Heart right ventricle (tissue), 16 donors: Measurements from ENCODE around the gene ATG10. TPM values are rescaled to one million over a fixed set of nuclear protein-coding genes. Genes with fewer than 3 reads are reported as not detected.

Experiments
- ATAC-seq, 8 donors: fragments of 200-7000 bp; cut with Tn5 transposase; one replicate each; pipeline ENCODE4 v1.9.1; 2020; ENCODE audit warnings: mild to moderate bottlenecking in 8 of 8, moderate library complexity in 8 of 8, moderate number of reproducible peaks in 1 of 8
- DNase-seq, 2 donors: peaks; one replicate each; pipeline ENCODE4 v3.0.0-alpha.2; 2020
- H3K27ac ChIP-seq, 10 donors: fragments of 200-600 bp; sonication (generic) in 2 of 10; one replicate each; pipeline versions ENCODE4 v1.5.0 to v1.8.0; 2020 to 2022; ENCODE audit warnings: mild to moderate bottlenecking in 3 of 10
- H3K27me3 ChIP-seq, 7 donors: fragments of 200-600 bp; one replicate each; pipeline ENCODE4 v1.8.0; 2021 to 2022; ENCODE audit warnings: mild to moderate bottlenecking in 2 of 7
- H3K36me3 ChIP-seq, 9 donors: fragments of 200-600 bp; sonication (generic) in 1 of 9; one replicate each; pipeline versions ENCODE4 v1.5.0 to v1.8.0; 2020 to 2022; ENCODE audit warnings: mild to moderate bottlenecking in 2 of 9
- H3K4me1 ChIP-seq, 9 donors: fragments of 200-600 bp; sonication (generic) in 1 of 9; one replicate each; pipeline versions ENCODE4 v1.5.0 to v1.8.0; 2020 to 2022; ENCODE audit warnings: mild to moderate bottlenecking in 4 of 9
- H3K4me3 ChIP-seq, 10 donors: fragments of 200-600 bp; sonication (generic) in 2 of 10; one replicate each; pipeline versions ENCODE4 v1.5.0 to v1.8.0; 2020 to 2022; ENCODE audit warnings: mild to moderate bottlenecking in 7 of 10, moderate library complexity in 2 of 10
- H3K9me3 ChIP-seq, 11 donors: fragments of 200-600 bp in 10 of 11; sonication (generic) in 2 of 11; one replicate each; pipeline versions ENCODE4 v1.5.0 to v1.8.0; 2013 to 2022; ENCODE audit warnings: mild to moderate bottlenecking in 2 of 11, control low read depth in 1 of 11, moderate library complexity in 1 of 11
- WGBS, 2 donors: extraction: QIAGEN DNeasy Blood & Tissue Kit; methylation state at CpG; one replicate each; pipeline ENCODE4 v1.1.7; 2013; ENCODE audit warnings: inconsistent platforms in 1 of 2; 5-methylcytosine and 5-hydroxymethylcytosine counted together
- intact Hi-C, 10 donors: fragments of 100-400 bp; cut with DNase I; formaldehyde crosslinking; loops; one replicate each; pipeline versions ENCODE4 v1.11.1 to v1.14.2; 2022
- polyA plus RNA-seq, 2 donors: library from polyadenylated mRNA; stranded (reverse); fragments of 200-250 nt; gene quantifications; one replicate each; pipeline ENCODE4 v1.2.3, GENCODE V29; 2013
- total RNA-seq, 10 donors: library from RNA; stranded (reverse); fragmentation: NEBNext Ultra II Directional in 3 of 10; extraction: Animal tissue kit (Norgen Biotek cat#: 25700) in 3 of 10; gene quantifications; one replicate each; pipeline versions ENCODE4 v1.2.1 to v1.2.4, GENCODE V29; 2021 to 2023
- TF ChIP-seq, protein P1 (sequence below), 9 donors: fragments of 200-600 bp; sonication (generic) in 2 of 9; IDR thresholded peaks; one replicate each; pipeline versions ENCODE4 v1.5.0 to v1.8.0; 2021 to 2022; ENCODE audit warnings: antibody characterized with exemption in 9 of 9, mild to moderate bottlenecking in 5 of 9, moderate library complexity in 1 of 9
- donor health status: Arrhythmogenic right ventricular cardiomyopathy.
- donor health status: ischemic (EF 13 %, LVEDD 7.1; RV severe dilation, severe dysfunction).
- donor health status: healthy with polysubstance abuse.
- donor health status: DM: no; HTN: yes; CAD: no.
- donor health status: DM: no; HTN: no; CAD: no.
- donor health status: ischemic (EF 25% LVEDD 6.9; RV normal size, moderate dysfunction).
- donor health status: ischemic (EF 25% LVEDD 5.7; RV mildly dilated, moderate dysfunction).
- donor health status: healthy.
- donor health status: DM: yes; HTN: yes; CAD: no.
- donor health status: Ischemic cardiomyopathy.
- donor health status: ischemic (EF 35%, LVEDD 5.7; RV mildly dilated, moderate dysfunction).
- donor health status: nonischemic (EF 11% LVEDD 7.7; RV severe dilation, severe dysfunction).
- donor health status: DM: yes; HTN: yes; CAD: no.
- donor health status: PGD.
- donor health status: ischemic (EF 29% LVEDD 5.4; RV normal size, mild dysfunction).
- donor health status: nonischemic (EF 23%, LVEDD 6.1; RV moderate dilation, normal function).

ATG10 gene
- total and polyA plus RNA-seq, 12 donors: 4.6 to 8.0 (median 6.3) TPM

DNA sequence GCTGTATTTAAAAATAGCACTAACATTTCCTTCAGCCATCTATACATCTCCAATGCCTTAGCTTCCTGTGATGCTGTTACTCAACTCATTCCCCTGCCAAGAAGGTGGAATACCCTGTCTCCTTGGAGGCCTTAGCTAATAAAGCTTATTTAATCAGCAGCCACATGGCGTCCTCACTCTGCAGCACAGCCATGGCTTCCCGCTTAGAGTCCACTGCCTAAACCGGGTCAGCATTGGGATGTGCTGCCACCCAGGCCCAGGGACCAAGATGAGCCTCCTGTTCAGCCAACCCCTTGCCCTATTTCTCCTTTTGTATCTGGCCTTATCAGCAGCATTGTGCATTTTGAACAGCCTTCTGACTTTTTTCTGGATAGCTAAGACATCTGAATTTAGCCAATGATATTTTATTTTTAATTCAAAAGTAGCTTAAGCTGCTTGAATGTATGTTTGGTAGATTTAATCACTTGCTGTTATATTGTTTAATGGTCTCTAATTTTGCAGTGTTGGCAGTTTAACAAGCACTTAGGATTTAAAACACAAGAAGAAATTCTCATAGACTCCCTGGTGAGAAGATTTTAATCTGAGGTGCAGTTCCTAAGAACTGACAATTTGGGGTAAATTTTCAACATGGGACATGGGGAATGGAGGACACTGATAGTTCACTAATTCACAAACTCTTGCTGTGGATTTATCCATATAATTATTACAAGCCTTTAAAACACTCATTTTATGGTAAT is 193.3 kb downstream of the ATG10 start:
- ATAC-seq (peak in 7 of 8 donors; percentile 44 to 71 (median 68)), DNase-seq (no peak)
- H3K36me3 ChIP-seq: no peaks in the 10 kb centered on the region
- no peak overlapping the region for H3K4me3 ChIP-seq
- no peaks in the 10 kb centered on the region for H3K9me3 ChIP-seq
- intact Hi-C loops: loop anchor here (2.0 to 10.0 kb wide), 13 partner anchors 58 to 740 kb away; partner anchors contain the start of genes ATG10 (in 2 of the 10) and SSBP2 (in 2 of the 10)
- H3K27me3 ChIP-seq: no peaks in the 10 kb centered on the region
- WGBS, 2 donors: 56 to 65% methylated on average over 3 of the region's 3 CpGs
- peak overlapping the region in 7 of 10 donors; percentile 7 to 59 (median 37) for H3K27ac ChIP-seq
- peaks cover 0 to 33% (median 12%) of the 10 kb centered on the region in 9 donors for H3K4me1 ChIP-seq
- TF ChIP-seq, protein P1, sequence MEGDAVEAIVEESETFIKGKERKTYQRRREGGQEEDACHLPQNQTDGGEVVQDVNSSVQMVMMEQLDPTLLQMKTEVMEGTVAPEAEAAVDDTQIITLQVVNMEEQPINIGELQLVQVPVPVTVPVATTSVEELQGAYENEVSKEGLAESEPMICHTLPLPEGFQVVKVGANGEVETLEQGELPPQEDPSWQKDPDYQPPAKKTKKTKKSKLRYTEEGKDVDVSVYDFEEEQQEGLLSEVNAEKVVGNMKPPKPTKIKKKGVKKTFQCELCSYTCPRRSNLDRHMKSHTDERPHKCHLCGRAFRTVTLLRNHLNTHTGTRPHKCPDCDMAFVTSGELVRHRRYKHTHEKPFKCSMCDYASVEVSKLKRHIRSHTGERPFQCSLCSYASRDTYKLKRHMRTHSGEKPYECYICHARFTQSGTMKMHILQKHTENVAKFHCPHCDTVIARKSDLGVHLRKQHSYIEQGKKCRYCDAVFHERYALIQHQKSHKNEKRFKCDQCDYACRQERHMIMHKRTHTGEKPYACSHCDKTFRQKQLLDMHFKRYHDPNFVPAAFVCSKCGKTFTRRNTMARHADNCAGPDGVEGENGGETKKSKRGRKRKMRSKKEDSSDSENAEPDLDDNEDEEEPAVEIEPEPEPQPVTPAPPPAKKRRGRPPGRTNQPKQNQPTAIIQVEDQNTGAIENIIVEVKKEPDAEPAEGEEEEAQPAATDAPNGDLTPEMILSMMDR (IDR thresholded peaks at IDR 0.05): no peak

DNA sequence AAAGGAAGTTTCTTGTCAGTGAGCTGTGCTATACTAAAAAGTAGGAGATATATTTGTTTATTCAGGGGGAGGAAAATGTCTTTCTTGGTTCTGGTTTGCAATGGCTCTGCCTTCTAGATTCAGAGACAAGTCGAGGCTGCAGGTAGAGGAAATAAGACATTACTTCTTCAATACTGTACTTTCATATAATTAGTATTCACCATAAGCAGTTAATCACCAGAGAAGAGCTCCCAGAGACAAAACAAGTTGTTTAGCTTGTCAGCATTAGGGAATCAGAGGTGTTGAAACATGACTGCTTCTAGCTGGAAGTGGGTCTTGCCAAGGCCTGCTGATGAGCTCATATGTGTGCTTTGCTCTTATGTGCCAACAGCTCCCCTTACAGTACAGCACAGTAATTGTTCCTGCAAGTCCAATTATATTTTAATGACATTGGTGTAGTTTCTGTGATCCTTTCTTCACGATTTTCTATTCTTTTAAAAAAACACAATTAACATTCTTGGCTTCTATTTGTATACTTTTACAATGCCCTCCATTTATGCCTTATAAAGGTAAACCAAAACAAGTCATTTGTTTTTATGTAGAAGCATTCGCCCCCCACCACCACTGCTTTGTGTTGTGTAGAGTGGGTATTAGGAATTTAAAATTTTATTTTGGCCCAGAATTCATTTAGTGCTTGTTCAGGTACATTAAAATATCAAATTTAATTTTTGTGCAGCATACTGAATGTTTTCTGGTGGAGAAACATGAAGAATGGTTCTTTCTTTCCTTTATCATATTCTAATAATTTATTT is 194.1 kb downstream of the ATG10 start:
- 46 to 49% methylated on average over 3 of the region's 3 CpGs for WGBS, 2 donors
- no peaks in the 10 kb centered on the region for H3K36me3 ChIP-seq

DNA sequence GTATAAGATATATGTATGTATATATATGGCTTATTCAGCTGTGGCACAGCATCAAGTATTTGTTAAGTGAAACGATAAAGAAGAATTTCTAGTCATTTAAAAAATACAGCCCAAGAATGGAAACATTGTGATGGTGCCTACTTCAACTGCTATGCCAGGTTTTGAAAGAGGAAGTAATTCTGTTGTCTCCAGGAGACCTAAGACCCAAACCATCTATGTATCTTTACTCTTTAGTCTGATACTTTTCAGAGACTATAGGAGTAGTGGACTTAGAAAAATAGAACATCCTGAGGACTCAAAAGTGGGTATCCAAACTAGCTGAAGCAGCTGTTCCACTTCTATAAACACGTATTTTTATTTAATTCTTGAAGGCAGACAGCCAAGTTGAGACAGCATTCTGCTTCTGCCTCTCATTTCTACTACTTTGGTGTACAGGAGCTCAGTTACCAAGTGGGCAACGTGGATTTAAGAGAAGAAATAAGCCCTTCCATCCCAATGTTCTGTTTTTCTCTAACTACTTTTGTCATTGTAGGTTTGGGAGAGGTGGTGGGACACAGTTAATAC is 195.6 kb downstream of the ATG10 start:
- no peak for DNase-seq
- H3K36me3 ChIP-seq: no peaks in the 10 kb centered on the region
- no peaks in the 10 kb centered on the region for H3K9me3 ChIP-seq
- no peaks in the 10 kb centered on the region for H3K27me3 ChIP-seq
- TF ChIP-seq, protein P1 (IDR thresholded peaks at IDR 0.05): no peak
- no peak overlapping the region for H3K4me3 ChIP-seq
- peaks cover 0 to 33% (median 12%) of the 10 kb centered on the region in 9 donors for H3K4me1 ChIP-seq
- intact Hi-C loops: loop anchor here (2.0 to 10.0 kb wide), 14 partner anchors 60 to 743 kb away; partner anchors contain the start of genes ATG10 (in 2 of the 10) and SSBP2 (in 2 of the 10)
- ATAC-seq: no peak
- WGBS, 2 donors: 71 to 75% methylated on average over 3 of the region's 3 CpGs
- H3K27ac ChIP-seq: no peak overlapping the region

More for the DNA sequence above, 194.1 kb downstream of the ATG10 start:
- DNase-seq (peak; percentile 38 to 77), ATAC-seq (peak; percentile 97 to 100 (median 99))
- Histone ChIP-seq H3K27me3 (no peaks in the 10 kb centered on the region), H3K27ac (peak overlapping the region in 6 of 10 donors; percentile 8 to 59 (median 38)), H3K4me3 (no peak overlapping the region), H3K4me1 (peaks cover 0 to 33% (median 12%) of the 10 kb centered on the region in 9 donors), H3K9me3 (no peaks in the 10 kb centered on the region)
- intact Hi-C loops: loop anchor here (1.0 to 10.0 kb wide), 16 partner anchors 59 to 741 kb away; partner anchors contain the start of genes ATG10 (in 2 of the 10) and SSBP2 (in 2 of the 10)
- TF ChIP-seq, protein P1 (IDR thresholded peaks at IDR 0.05): peak; percentile 52 to 85 (median 76)

DNA sequence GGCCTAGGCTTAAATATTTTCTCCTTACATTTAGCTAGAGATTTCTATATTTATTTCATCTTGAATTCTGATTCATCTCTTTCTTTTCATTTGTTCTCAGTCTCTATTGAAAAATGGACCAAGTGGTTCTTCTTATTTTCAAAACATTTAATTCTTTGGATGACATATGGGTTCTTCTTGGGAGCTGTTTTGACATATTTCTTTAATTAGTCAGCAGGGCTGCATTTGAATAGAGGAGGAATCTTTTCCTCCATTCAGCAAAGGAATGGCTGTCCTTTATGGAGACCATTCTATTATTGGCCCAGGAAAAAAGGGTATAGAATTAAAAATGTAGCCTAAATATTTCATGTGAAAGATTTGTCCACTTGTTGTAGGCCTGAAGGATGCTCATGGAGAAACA is 196.5 kb downstream of the ATG10 start:
- peaks cover 0 to 32% (median 12%) of the 10 kb centered on the region in 9 donors for H3K4me1 ChIP-seq
- TF ChIP-seq, protein P1 (IDR thresholded peaks at IDR 0.05): no peak
- no peaks in the 10 kb centered on the region for H3K27me3 ChIP-seq
- H3K9me3 ChIP-seq: no peaks in the 10 kb centered on the region
- H3K36me3 ChIP-seq: no peaks in the 10 kb centered on the region
- DNase-seq (no peak), ATAC-seq (no peak)
- intact Hi-C loops: loop anchor here (5.0 to 10.0 kb wide), 12 partner anchors 61 to 743 kb away; partner anchors contain the start of genes ATG10 (in 2 of the 10) and SSBP2 (in 2 of the 10)
- H3K4me3 ChIP-seq: no peak overlapping the region
- H3K27ac ChIP-seq: no peak overlapping the region
